ENCODE results near the gene OSM.

DNA sequence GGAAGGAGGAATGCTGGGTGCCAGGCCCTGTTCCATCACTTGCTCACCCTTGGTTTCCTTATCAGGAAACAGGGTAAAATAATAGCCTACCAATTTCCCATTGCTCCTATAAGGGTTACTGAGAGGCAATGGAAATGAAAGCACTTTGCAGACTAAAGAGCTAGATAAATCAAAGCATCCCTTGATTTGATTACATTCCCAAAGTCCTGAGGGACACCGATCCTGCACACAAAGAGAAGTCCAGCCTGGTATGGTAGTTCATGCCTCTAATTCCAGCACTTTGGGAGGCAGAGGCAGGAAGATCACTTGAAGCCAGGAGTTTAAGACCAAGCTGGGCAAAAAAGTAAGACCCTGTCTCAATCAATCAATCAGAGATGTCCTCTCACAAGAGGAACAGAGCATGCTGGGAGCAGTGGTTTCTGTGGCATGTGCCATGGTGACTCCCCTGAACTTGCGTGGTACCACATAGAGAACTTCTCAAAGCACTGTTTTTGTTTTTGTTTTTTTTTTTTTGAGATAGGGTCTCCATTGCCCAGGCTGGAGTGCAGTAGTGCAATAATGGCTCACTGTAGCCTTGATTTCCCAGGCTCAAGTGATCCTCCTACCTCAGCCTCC is 49.4 kb upstream of the OSM start:
- TF ChIP-seq, protein P1, sequence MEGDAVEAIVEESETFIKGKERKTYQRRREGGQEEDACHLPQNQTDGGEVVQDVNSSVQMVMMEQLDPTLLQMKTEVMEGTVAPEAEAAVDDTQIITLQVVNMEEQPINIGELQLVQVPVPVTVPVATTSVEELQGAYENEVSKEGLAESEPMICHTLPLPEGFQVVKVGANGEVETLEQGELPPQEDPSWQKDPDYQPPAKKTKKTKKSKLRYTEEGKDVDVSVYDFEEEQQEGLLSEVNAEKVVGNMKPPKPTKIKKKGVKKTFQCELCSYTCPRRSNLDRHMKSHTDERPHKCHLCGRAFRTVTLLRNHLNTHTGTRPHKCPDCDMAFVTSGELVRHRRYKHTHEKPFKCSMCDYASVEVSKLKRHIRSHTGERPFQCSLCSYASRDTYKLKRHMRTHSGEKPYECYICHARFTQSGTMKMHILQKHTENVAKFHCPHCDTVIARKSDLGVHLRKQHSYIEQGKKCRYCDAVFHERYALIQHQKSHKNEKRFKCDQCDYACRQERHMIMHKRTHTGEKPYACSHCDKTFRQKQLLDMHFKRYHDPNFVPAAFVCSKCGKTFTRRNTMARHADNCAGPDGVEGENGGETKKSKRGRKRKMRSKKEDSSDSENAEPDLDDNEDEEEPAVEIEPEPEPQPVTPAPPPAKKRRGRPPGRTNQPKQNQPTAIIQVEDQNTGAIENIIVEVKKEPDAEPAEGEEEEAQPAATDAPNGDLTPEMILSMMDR (IDR thresholded peaks at IDR 0.05): no peak
- TF ChIP-seq POLR2AphosphoS5 (IDR thresholded peaks at IDR 0.05) (no peak), POLR2A (IDR thresholded peaks at IDR 0.05) (no peak), EP300 (IDR thresholded peaks at IDR 0.05) (no peak)

Measured in gastroesophageal sphincter (tissue), 3 donors.